GM19099 (cell line): ENCODE results near the gene TNFRSF14.

Experiments
- POLR2A ChIP-seq: IDR thresholded peaks from 3 replicates; pipeline ENCODE4 v1.6.1; 2011; ENCODE audit warnings: low read depth; ENCODE audit not compliant: insufficient read length; ENCODE audit errors: extremely low read depth

The TNFRSF14 gene

DNA sequence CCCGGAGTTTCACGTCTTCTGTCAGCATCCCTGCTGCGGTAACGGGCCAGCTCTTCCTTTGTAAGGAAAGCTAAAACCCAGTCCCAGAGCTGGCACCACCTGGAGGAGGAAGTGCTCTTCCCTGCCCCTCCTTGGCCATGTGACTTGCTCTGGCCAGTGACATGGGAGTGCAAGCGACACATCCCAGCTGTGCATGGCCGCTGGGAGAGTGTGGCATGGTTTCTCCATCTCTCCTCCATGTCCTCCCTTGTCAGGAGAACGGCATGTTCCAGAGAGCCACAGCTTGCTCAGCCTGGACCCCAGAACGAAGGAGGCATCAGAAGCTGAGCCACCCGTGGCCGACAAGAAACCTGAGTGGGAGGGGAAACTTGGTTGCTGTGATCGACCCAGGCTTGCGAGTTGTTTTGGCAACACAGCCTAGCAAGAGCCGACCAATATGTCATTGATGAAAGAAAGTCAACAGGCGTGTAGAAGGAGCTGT, 27.7 kb downstream of the TNFRSF14 start:
- TF ChIP-seq POLR2A: no peak

- TF ChIP-seq POLR2A: no peak
Measured at GRCh38 chr1:2584686-2585317, 28.6 kb downstream of the TNFRSF14 start.

- peak; percentile 75 for TF ChIP-seq POLR2A
Measured at GRCh38 chr1:2585318-2586092, 29.3 kb downstream of the TNFRSF14 start.

GRCh38 chr1:2586154-2587070, 30.2 kb downstream of the TNFRSF14 start, which contains the start of gene PRXL2B:
Gene PRXL2B (plus strand): TSS chr1:2586777. CDS start chr1:2586886, 109 bp downstream.
- TF ChIP-seq POLR2A: peak; percentile 68

GRCh38 chr1:2587071-2587859, 31.1 kb downstream of the TNFRSF14 start:
- no peak for TF ChIP-seq POLR2A

DNA sequence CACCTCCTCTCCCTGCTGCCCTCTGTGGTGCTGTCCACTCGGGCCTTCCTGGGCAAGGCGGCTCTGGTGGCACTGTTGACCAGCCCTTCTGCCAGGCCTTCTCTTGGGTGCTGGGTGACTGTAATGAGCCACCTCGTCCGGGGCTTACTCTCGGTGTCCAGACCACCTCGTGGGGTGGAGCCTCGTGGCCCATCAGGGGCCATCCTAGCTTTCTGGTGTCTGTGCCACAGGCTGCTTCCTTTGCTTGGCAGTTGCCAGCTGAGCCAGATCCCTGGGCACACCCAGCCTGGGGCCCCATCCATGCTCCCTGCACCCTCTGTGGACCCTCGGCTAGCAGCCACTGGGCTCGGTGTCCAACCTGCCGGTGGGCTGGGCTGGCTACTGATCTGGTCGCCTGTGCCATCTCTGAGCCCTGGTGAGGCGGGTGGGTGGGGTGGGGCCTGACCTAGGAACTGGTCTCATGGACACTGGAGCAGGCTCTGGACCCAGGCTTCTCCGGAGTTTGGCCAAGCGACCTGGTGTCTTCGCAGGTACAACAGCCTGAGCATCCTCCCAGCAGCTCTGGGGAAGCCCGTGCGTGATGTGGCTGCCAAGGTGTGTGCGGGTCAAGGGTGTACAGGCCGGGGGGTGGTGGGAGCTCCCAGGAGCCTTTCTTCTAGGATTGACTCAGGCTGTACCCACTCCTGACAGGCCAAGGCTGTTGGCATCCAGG, 31.8 kb downstream of the TNFRSF14 start:
- TF ChIP-seq POLR2A: no peak

DNA sequence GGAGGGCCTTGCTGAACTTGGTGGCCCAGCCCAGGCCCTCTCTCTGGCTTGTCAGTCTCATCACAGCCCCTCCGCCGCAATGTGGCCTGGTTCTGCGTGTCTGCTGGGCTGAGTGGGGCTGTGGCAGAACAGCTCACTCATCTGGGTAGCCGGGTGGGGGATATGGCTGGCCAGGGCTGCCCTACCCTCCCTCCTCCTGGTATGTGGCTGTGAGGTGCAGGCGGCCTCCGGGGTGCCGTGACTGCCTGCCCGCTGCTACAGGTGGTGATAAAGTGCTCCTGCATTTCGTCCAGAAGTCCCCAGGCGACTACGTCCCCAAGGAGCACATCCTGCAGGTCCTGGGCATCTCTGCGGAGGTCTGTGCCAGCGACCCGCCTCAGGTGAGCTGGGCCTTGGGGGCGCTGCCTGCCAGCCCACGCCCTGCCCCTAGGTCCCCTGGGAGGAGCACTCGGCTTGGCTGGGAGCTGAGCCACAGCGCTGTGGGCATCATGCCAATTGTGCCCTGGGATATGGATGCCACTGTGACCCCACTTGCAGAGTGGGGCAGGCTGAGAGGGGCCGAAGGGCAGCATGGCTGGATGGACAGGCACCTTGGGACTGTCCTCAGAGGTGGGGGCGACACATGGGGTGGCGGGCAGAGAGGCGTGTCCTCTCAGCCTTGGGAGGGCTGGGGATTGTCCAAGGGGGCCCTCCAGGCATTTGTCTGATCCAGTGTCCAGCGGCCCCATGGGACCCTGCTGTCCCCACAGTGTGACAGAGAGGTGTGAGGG, 32.7 kb downstream of the TNFRSF14 start:
- TF ChIP-seq POLR2A: no peak

DNA sequence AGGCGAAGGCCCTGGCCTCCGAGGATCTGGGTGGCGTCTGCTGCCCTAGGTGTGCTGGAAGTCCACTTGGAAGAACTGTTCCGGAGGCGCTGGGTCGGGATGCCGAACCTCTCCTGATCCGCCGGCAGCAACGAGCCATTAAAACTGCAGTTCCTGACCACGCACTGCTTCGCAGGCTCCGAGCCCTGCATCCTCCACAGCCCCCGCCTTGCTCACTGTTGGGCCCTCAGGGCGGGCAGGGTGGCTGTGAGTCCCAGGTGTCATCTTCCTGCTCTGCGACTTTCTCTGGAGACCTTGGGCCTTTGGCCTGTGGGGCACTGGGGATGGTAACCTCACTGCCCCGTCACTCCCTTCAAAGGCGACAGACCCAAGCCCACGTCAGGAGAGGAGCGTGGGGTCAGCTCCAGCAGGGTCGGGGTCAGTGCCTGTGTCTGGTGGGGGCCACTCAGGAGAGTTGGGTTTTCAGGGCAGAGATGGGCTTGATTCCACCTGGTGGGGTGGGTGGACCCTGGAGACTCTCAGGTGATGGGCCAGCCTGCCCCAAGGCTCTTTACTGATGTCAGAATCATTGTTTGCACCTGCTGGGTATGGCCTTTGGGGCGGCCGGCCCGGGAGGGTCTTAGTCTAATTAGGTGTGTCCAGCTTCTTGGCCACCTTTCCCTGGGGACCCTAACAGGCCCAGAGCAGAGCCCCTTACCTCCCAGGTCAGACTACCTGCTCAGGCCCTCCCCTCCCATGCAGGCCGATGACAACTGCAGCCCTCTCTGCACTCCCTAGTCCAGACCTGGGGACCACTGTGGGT, 33.5 kb downstream of the TNFRSF14 start:
- no peak for TF ChIP-seq POLR2A

DNA sequence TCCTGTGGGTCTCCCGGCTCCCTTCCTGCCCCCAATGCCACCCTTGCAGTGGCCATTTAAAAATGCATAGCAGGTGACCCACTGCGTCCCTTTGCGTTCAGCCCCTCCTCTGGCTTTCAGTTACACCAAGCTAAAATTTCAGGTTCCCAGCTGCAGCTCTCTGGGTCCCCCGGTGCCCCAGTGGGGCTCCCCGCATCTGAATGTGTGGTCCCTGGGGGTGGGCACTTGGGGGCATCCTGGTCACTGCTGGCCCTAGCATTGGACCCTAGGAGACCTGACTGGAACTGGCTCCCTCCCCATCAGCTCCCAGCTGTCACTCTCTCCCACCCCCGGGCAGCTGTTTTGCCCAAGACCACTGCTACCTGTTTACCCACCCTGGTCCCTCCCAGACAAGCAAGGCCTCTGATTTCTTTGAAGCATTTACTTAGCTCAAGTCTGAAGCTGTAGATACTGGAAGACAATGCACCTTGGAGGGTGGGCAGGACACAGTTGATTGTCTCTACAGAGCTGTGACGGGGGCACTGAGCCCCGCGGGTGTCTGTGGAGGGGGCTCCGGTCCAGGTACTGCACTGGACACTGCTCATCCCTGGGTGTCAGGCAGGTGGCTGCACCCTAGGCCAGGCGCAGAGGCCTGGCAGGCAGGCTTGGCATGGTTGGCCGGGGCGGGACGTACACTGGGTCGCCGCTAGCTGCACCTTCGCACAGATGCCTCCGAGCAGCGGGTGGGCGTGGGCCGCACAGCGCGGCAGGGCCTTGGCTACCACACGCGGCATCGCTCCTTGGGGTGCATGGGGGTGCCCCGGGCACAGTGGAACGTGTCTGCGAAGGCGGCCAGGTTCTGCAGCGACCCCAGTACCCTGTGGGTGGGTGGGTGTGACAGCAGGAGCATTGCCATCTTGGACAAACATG, 34.3 kb downstream of the TNFRSF14 start:
- TF ChIP-seq POLR2A: no peak

DNA sequence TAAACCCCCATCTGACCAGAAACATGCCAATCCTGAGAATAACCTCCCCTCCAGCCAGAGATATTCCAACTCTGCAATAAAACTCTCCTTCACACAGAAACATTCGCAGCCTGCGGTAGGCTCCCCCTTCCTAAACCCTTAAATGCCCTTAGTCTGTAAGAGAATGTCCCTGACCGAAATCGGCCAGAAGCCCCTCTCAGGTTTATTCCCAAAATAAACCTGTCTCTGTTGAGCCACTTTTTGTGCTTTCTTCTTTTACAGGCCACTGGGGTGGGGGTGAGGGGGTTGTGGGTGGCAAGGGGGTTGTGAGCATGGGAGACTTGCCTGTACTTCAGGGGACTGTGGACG, 35.0 kb downstream of the TNFRSF14 start:
- TF ChIP-seq POLR2A: no peak

- no peak for TF ChIP-seq POLR2A
Measured at GRCh38 chr1:2591581-2592261, 35.5 kb downstream of the TNFRSF14 start.

DNA sequence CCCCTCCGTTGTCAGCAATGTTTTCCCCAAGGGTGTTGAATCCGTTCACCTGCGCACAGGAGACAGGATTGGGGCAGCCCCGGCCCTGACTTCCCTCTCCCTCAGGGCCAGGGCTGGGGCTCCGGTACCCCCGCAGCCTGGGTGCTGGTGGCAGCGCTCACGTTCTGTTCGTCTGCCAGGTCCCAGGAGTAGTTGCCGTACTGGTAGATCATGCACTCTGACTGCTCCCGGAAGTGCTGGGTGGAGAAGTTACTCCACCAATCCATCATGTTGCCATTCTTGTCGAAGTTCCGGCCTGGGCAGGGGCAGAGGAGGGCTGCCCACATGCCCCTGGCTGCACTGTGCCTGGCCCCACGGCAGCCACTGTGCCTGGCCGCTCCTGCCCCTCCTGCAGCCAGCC, 36.5 kb downstream of the TNFRSF14 start:
- no peak for TF ChIP-seq POLR2A
